HFFc6 (cell line): ENCODE data around the gene SBF2. TPM values are rescaled to one million over a fixed set of nuclear protein-coding genes. Genes with fewer than 3 reads are reported as not detected.

Experiments
- DNase-seq: peaks from one replicate; pipeline ENCODE4 v3.0.0-alpha.2; 2018
- H3K27ac Mint-ChIP-seq: 2 replicates; pipeline ENCODE4 v1.8.0; 2020; ENCODE audit warnings: mild to moderate bottlenecking, mixed read lengths
- H3K27me3 Mint-ChIP-seq: 2 replicates; pipeline ENCODE4 v1.8.0; 2021; ENCODE audit warnings: mild to moderate bottlenecking, moderate library complexity, mixed read lengths; ENCODE audit not compliant: insufficient read depth
- H3K36me3 Mint-ChIP-seq: 2 replicates; pipeline ENCODE4 v1.8.0; 2021; ENCODE audit warnings: low read depth, mixed read lengths
- H3K4me1 Mint-ChIP-seq: 2 replicates; pipeline ENCODE4 v1.8.0; 2020; ENCODE audit warnings: low read depth, mixed read lengths
- H3K4me3 Mint-ChIP-seq: 2 replicates; pipeline ENCODE4 v1.8.0; 2020; ENCODE audit warnings: mild to moderate bottlenecking, moderate library complexity, mixed read lengths
- H3K9me3 Mint-ChIP-seq: 2 replicates; pipeline ENCODE4 v1.8.0; 2020; ENCODE audit warnings: mild to moderate bottlenecking, mixed read lengths
- CTCF ChIP-seq: fragments of 200-600 bp; sonication (generic); IDR thresholded peaks from 2 replicates; pipeline ENCODE4 v1.5.0; 2021; ENCODE audit warnings: antibody characterized with exemption, mild to moderate bottlenecking
- total RNA-seq, 6 experiments: library from RNA; stranded (reverse); fragmentation: NEBNext Ultra II Directional; extraction: Animal tissue kit (Norgen Biotek cat#: 25700); gene quantifications; 2 replicates in 1 of 6; 3 replicates in 5 of 6; pipeline ENCODE4 v1.2.3, GENCODE V29; 2021

SBF2 gene
- total RNA-seq, 6 experiments from 2014 or later: 25.2 to 36.0 (median 30.7) TPM

- no peaks in the 10 kb centered on the region for H3K9me3 Mint-ChIP-seq
- no peaks in the 10 kb centered on the region for H3K27me3 Mint-ChIP-seq
- peaks cover 58% of the 10 kb centered on the region for H3K36me3 Mint-ChIP-seq
- no peak for DNase-seq
- H3K4me3 Mint-ChIP-seq: no peak overlapping the region
- H3K27ac Mint-ChIP-seq: no peak overlapping the region
- H3K4me1 Mint-ChIP-seq: peaks cover 14% of the 10 kb centered on the region
- TF ChIP-seq CTCF: no peak
Measured at GRCh38 chr11:9735236-9735635, 558.8 kb downstream of the SBF2 start.

GRCh38 chr11:9733212-9733611, 560.8 kb downstream of the SBF2 start:
- DNase-seq: no peak
- no peak overlapping the region for H3K27ac Mint-ChIP-seq
- peaks cover 49% of the 10 kb centered on the region for H3K36me3 Mint-ChIP-seq
- H3K4me1 Mint-ChIP-seq: peaks cover 19% of the 10 kb centered on the region
- H3K27me3 Mint-ChIP-seq: no peaks in the 10 kb centered on the region
- no peaks in the 10 kb centered on the region for H3K9me3 Mint-ChIP-seq
- no peak overlapping the region for H3K4me3 Mint-ChIP-seq
- no peak for TF ChIP-seq CTCF

GRCh38 chr11:9732453-9732852, 561.6 kb downstream of the SBF2 start:
- H3K36me3 Mint-ChIP-seq: peaks cover 51% of the 10 kb centered on the region
- no peaks in the 10 kb centered on the region for H3K27me3 Mint-ChIP-seq
- no peaks in the 10 kb centered on the region for H3K9me3 Mint-ChIP-seq
- no peak for DNase-seq
- no peak overlapping the region for H3K4me3 Mint-ChIP-seq
- TF ChIP-seq CTCF: no peak
- H3K4me1 Mint-ChIP-seq: peaks cover 21% of the 10 kb centered on the region
- H3K27ac Mint-ChIP-seq: no peak overlapping the region

- no peak for DNase-seq
- Mint-ChIP-seq H3K9me3 (no peaks in the 10 kb centered on the region), H3K27ac (no peak overlapping the region), H3K36me3 (peaks cover 44% of the 10 kb centered on the region), H3K27me3 (no peaks in the 10 kb centered on the region), H3K4me1 (peaks cover 22% of the 10 kb centered on the region), H3K4me3 (no peak overlapping the region)
- no peak for TF ChIP-seq CTCF
Measured at GRCh38 chr11:9731256-9731655, 562.8 kb downstream of the SBF2 start.

Other genes with a start within 250 kb of the SBF2 start
- 100 to 1,000 TPM; 219 to 346 (median 321) TPM for gene ADM, start 10.9 kb upstream of the SBF2 start, total RNA-seq
- gene AMPD3, start 161.0 kb upstream of the SBF2 start, total RNA-seq: 10 to 100 TPM in 3 of 6 experiments, 1 to 10 TPM in 3; 9.6 to 10.6 (median 10.0) TPM
- 10 to 100 TPM; 41.9 to 55.8 (median 55.1) TPM for gene RNF141, start 247.0 kb upstream of the SBF2 start, total RNA-seq